Kidney (tissue), 14 donors: ENCODE results near the gene SLC34A3. TPM values are rescaled to one million over a fixed set of nuclear protein-coding genes. Genes with fewer than 3 reads are reported as not detected.

Source experiments
- DNase-seq, 5 donors: peaks; one replicate each; pipeline ENCODE4 v3.0.0-alpha.2; 2013 to 2020
- FAIRE-seq: peaks from 2 replicates; lab custom pipeline; 2012; peaks lifted over from hg19 to GRCh38; lab: Jason Lieb, UNC
- H3K27ac ChIP-seq, 2 donors: one replicate each; pipeline ENCODE4 v1.7.0; 2013; ENCODE audit warnings: low read depth in 2 of 2, low read length in 2 of 2, inconsistent platforms in 1 of 2
- H3K27me3 ChIP-seq: one replicate; pipeline ENCODE4 v1.7.1; 2013; ENCODE audit warnings: low read length, inconsistent platforms; ENCODE audit not compliant: control insufficient read depth, insufficient read depth
- H3K36me3 ChIP-seq, 3 donors: one replicate each; pipeline versions ENCODE4 v1.7.0 to v1.7.1; 2013; ENCODE audit warnings: low read length in 3 of 3, control low read depth in 1 of 3, inconsistent platforms in 1 of 3; ENCODE audit not compliant: insufficient read depth in 3 of 3, control insufficient read depth in 2 of 3
- H3K4me1 ChIP-seq, 3 donors: one replicate each; pipeline versions ENCODE4 v1.7.0 to v1.7.1; 2013; ENCODE audit warnings: low read length in 3 of 3, inconsistent platforms in 1 of 3, low read depth in 1 of 3; ENCODE audit not compliant: control insufficient read depth in 2 of 3, insufficient read depth in 2 of 3
- H3K4me3 ChIP-seq, 3 donors: one replicate each; pipeline versions ENCODE4 v1.7.0 to v1.8.1; 2013; ENCODE audit warnings: low read length in 3 of 3, control low read depth in 1 of 3, inconsistent platforms in 1 of 3
- H3K9ac ChIP-seq, 3 donors: one replicate each; pipeline versions ENCODE4 v1.7.0 to v1.7.1; 2013; ENCODE audit warnings: low read length in 3 of 3, control low read depth in 1 of 3, inconsistent platforms in 1 of 3
- H3K9me3 ChIP-seq, 3 donors: one replicate each; pipeline versions ENCODE4 v1.7.0 to v1.7.1; 2013; ENCODE audit warnings: low read length in 3 of 3, control low read depth in 1 of 3, inconsistent platforms in 1 of 3; ENCODE audit not compliant: control insufficient read depth in 2 of 3, insufficient read depth in 1 of 3
- CTCF ChIP-seq: IDR thresholded peaks from 3 replicates; pipeline ENCODE4 v1.5.1; 2012; ENCODE audit warnings: mild to moderate bottlenecking, moderate library complexity, borderline replicate concordance; ENCODE audit not compliant: insufficient read depth; ENCODE audit errors: extremely low read depth
- intact Hi-C: fragments of 100-400 bp; cut with DNase I; formaldehyde crosslinking; loops from one replicate; pipeline ENCODE4 v1.11.1; 2022
- polyA plus RNA-seq: library from polyadenylated mRNA; stranded (reverse); fragments of 350-450 nt; fragmentation: Illumina TruSeq; extraction: RNeasy Lipid Tissue Mini Kit (QIAGEN cat#74804); gene quantifications from one replicate; pipeline ENCODE4 v1.2.3, GENCODE V29; 2014; ENCODE audit warnings: low read depth, low replicate concordance; ENCODE audit not compliant: insufficient read depth
- total RNA-seq: library from RNA; stranded (reverse); fragmentation: NEBNext Ultra II Directional; extraction: Animal tissue kit (Norgen Biotek cat#: 25700); gene quantifications from one replicate; pipeline ENCODE4 v1.2.1, GENCODE V29; 2021
- donor health status: control.
- donor health status: control.
- donor health status: control.
- donor health status: control.
- donor health status: control.
- donor health status: DM: yes; HTN: yes; CAD: no.
- donor health status: Normal renal cell carcinoma (clear cell type).

SLC34A3 gene
- total and polyA plus RNA-seq, 2 donors from 2014 or later, result 0.13 to 36.0 TPM

GRCh38 chr9:137199411-137200121 lies 31.1 kb upstream of the SLC34A3 start:
- Histone ChIP-seq H3K4me3 (peak overlapping the region in 2 of 3 donors; percentile 48 to 67), H3K9me3 (no peaks in the 10 kb centered on the region), H3K27me3 (no peaks in the 10 kb centered on the region), H3K4me1 (peaks cover 3 to 55% (median 16%) of the 10 kb centered on the region in 3 donors), H3K9ac (peak overlapping the region in 2 of 3 donors; percentile 19 to 41), H3K27ac (peak overlapping the region; percentile 47 to 63), H3K36me3 (no peaks in the 10 kb centered on the region)
- peak in 1 of 5 donors; percentile 65 for DNase-seq
- FAIRE-seq, result no peak
- TF ChIP-seq CTCF, result no peak
- intact Hi-C loops, result no loop called here

DNA sequence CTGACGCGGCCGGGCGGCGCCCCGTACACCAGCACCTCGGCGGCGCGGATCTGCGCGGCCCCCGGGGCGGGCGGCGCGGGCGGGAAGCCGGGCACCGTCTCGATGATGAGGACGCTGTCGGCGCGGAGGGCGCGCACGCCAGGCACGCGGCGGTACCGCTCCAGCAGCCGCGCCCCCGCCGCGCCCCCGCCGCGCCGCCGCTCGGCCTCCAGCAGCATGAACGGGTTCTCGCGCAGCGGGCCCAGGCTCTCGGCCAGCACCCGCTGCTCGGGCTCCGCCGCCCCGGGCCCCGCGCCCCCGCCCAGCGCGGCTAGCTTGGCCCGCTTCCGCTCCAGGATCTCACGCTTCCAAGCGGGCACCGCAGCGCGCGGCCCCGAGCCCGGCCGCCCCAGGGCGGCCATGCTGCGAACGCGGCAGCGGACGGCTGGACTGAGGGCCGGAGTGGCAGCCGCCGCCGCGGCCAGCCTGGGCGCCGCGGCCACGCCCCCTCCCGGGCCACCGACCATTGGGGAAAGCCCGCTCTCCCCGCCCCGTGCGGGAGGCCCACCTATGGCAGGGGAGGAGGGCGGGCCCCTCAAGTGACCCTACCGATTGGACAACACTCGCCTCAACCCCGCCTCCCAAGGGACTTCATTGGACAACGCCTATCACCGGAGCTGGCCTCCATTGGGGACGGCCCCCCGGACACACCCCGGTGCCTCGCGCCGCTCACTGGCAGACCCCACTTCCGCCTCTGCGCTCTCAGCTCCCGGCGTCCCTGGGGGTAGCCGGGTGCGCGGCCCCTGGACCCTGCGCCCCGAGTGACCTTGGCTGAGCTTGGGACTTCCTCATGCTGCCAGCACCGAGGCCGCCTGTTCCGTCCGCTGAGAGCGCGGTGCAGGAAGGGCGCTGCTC lies 30.1 kb upstream of the SLC34A3 start, which contains the start of gene TPRN:
Gene TPRN (minus strand): TSS at position 431 of the 894 bp plus-strand sequence. CDS start 30 bp downstream, at position 401.
- TF ChIP-seq CTCF, result no peak
- H3K9ac ChIP-seq, result peak within 1 kb of the TSS in 1 of 3 donors; percentile 46
- no peaks in the 10 kb centered on the region for H3K36me3 ChIP-seq
- FAIRE-seq (peak; percentile 83), DNase-seq (peak; percentile 99 to 100 (median 99))
- intact Hi-C loops, result no loop called here
- peak within 1 kb of the TSS; percentile 63 for H3K27ac ChIP-seq
- no peaks in the 10 kb centered on the region for H3K27me3 ChIP-seq
- H3K4me1 ChIP-seq, result peaks cover 3 to 50% (median 16%) of the 10 kb centered on the region in 3 donors
- H3K9me3 ChIP-seq, result no peaks in the 10 kb centered on the region
- H3K4me3 ChIP-seq, result peak within 1 kb of the TSS; percentile 45 to 67 (median 67)

DNA sequence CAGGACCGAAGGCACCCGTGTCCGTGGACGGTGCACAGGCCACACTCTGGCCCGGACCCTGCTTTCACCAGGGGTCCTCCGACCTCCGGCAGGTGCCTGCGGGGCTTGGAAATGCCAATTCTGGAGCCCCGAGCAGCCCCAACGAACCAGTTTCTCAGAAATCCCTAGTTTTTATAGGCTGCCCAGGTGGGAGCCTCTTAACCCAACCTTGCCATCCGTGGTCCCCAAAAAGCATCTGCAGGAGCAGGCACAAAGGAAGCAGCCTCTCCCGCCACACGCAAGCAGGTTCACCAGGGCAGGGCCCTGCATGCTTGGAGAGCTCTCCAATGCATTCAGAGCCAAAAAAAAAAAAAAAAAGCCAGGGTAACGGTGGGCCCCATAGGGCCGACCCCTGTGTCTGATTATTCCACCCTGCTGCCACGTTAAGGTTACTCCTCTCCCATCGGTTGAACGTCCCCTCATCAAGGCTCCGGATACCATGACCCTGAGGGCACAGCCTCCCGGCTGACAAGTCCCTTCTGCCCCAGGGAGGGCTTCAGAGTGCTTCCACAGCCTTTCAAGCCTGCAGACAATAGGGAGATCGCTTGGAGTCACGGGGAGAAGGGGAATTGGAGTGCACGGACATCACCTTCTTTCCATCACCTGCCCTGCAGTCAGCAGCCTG lies 29.4 kb upstream of the SLC34A3 start:
- Histone ChIP-seq H3K27ac (peak overlapping the region; percentile 57 to 63), H3K4me3 (peak overlapping the region; percentile 45 to 67 (median 63)), H3K9ac (peak overlapping the region in 1 of 3 donors; percentile 46), H3K36me3 (no peaks in the 10 kb centered on the region), H3K4me1 (peaks cover 3 to 54% (median 16%) of the 10 kb centered on the region in 3 donors), H3K27me3 (no peaks in the 10 kb centered on the region), H3K9me3 (no peaks in the 10 kb centered on the region)
- no peak for DNase-seq
- FAIRE-seq, result no peak
- TF ChIP-seq CTCF, result no peak
- intact Hi-C loops, result no loop called here
